ENCODE results near the gene DUT. TPM values are rescaled to one million over a fixed set of nuclear protein-coding genes. Genes with fewer than 3 reads are reported as not detected.

DUT gene
- total and polyA plus RNA-seq, 8 donors: 23.9 to 78.8 (median 31.6) TPM

GRCh38 chr15:48285329-48286214, 45.7 kb upstream of the DUT start:
- peak; percentile 94 for FAIRE-seq
- no peak overlapping the region for H3K27ac ChIP-seq
- TF ChIP-seq CTCF (IDR thresholded peaks at IDR 0.05): peak; percentile 43 to 75 (median 63)
- H3K36me3 ChIP-seq: no peaks in the 10 kb centered on the region
- H3K9me3 ChIP-seq: no peaks in the 10 kb centered on the region
- WGBS, 2 donors: 8 to 10% methylated on average over 14 of the region's 14 CpGs
- H3K4me3 ChIP-seq: peak overlapping the region in 1 of 4 donors; percentile 13
- peak; percentile 90 to 98 (median 96) for ATAC-seq
- peaks cover 0 to 3% (median 0%) of the 10 kb centered on the region in 3 donors for H3K4me1 ChIP-seq
- peak in 4 of 6 donors; percentile 25 to 68 (median 51) for DNase-seq
- intact Hi-C loops (cut with DNase I): loop anchor here in 1 of 3 donors (10.0 kb wide), 1 partner anchor 1091 kb away; no protein-coding TSS in a partner anchor
- no peaks in the 10 kb centered on the region for H3K27me3 ChIP-seq

- FAIRE-seq (no peak), ATAC-seq (no peak), DNase-seq (no peak)
- Histone ChIP-seq H3K27ac (no peak overlapping the region), H3K9me3 (no peaks in the 10 kb centered on the region), H3K36me3 (no peaks in the 10 kb centered on the region), H3K4me3 (no peak overlapping the region), H3K27me3 (no peaks in the 10 kb centered on the region), H3K4me1 (no peaks in the 10 kb centered on the region)
- TF ChIP-seq CTCF (IDR thresholded peaks at IDR 0.05): no peak
- 75 to 87% methylated on average over 2 of the region's 2 CpGs for WGBS, 2 donors
- intact Hi-C loops (cut with DNase I): loop anchor here in 1 of 3 donors (10.0 kb wide), 1 partner anchor 1095 kb away; no protein-coding TSS in a partner anchor
Measured at GRCh38 chr15:48289628-48290027, 41.6 kb upstream of the DUT start.

GRCh38 chr15:48292458-48292857, 38.8 kb upstream of the DUT start:
- Histone ChIP-seq H3K36me3 (no peaks in the 10 kb centered on the region), H3K27me3 (no peaks in the 10 kb centered on the region), H3K4me1 (no peaks in the 10 kb centered on the region), H3K9me3 (no peaks in the 10 kb centered on the region), H3K4me3 (no peak overlapping the region), H3K27ac (no peak overlapping the region)
- no peak for DNase-seq
- intact Hi-C loops (cut with DNase I): no loop called here
- no peak for ATAC-seq
- 88 to 96% methylated on average over 4 of the region's 4 CpGs for WGBS, 2 donors
- TF ChIP-seq CTCF (IDR thresholded peaks at IDR 0.05): no peak
- no peak for FAIRE-seq

- Histone ChIP-seq H3K27ac (no peak overlapping the region), H3K27me3 (no peaks in the 10 kb centered on the region), H3K36me3 (no peaks in the 10 kb centered on the region), H3K4me3 (no peak overlapping the region), H3K4me1 (no peaks in the 10 kb centered on the region), H3K9me3 (no peaks in the 10 kb centered on the region)
- intact Hi-C loops (cut with DNase I): no loop called here
- 75 to 76% methylated on average over 2 of the region's 2 CpGs for WGBS, 2 donors
- no peak for FAIRE-seq
- no peak for DNase-seq
- TF ChIP-seq CTCF (IDR thresholded peaks at IDR 0.05): no peak
- ATAC-seq: no peak
Measured at GRCh38 chr15:48297668-48298067, 33.6 kb upstream of the DUT start.

- Histone ChIP-seq H3K4me1 (no peaks in the 10 kb centered on the region), H3K27ac (no peak overlapping the region), H3K27me3 (no peaks in the 10 kb centered on the region), H3K9me3 (no peaks in the 10 kb centered on the region), H3K36me3 (no peaks in the 10 kb centered on the region), H3K4me3 (no peak overlapping the region)
- intact Hi-C loops (cut with DNase I): no loop called here
- DNase-seq: no peak
- no peak for TF ChIP-seq CTCF (IDR thresholded peaks at IDR 0.05)
- WGBS, 2 donors: 44 to 46% methylated on average over 2 of the region's 2 CpGs
- no peak for ATAC-seq
- FAIRE-seq: no peak
Measured at GRCh38 chr15:48298914-48299313, 32.3 kb upstream of the DUT start.

Data from pancreas (tissue), 10 donors.